NCI-H2107 (cell line): ENCODE results near the gene FAM193A.
"Not testable (repeated sequence)": the region's sequence is repeated elsewhere in the genome, so short reads cannot be mapped to it uniquely, and the experiment has no call there.

ENCODE experiments used
- DNase-seq: peaks from one replicate; lab custom pipeline; 2025; lab: John Stamatoyannopoulos, UW

The FAM193A gene

GRCh38 chr4:2574009-2574408, 37.6 kb downstream of the FAM193A start:
- no peak for DNase-seq

- DNase-seq = no peak
Measured at GRCh38 chr4:2574863-2575262, 38.4 kb downstream of the FAM193A start.

- no peak for DNase-seq
Measured at GRCh38 chr4:2576290-2576689, 39.8 kb downstream of the FAM193A start.

- DNase-seq = no peak
Measured at GRCh38 chr4:2578106-2578505, 41.7 kb downstream of the FAM193A start.

GRCh38 chr4:2579910-2580309, 43.5 kb downstream of the FAM193A start:
- DNase-seq = no peak

GRCh38 chr4:2583092-2583491, 46.6 kb downstream of the FAM193A start:
- no peak for DNase-seq

- peak; percentile 26 for DNase-seq
Measured at GRCh38 chr4:2583517-2583916, 47.1 kb downstream of the FAM193A start.

GRCh38 chr4:2586502-2586901, 50.1 kb downstream of the FAM193A start:
- DNase-seq = no peak

- no peak for DNase-seq
Measured at GRCh38 chr4:2587213-2587823, 50.9 kb downstream of the FAM193A start.

GRCh38 chr4:2588259-2588658, 51.8 kb downstream of the FAM193A start:
- DNase-seq = no peak

GRCh38 chr4:2591189-2591588, 54.7 kb downstream of the FAM193A start:
- DNase-seq = no peak

- DNase-seq = not testable (repeated sequence)
Measured at GRCh38 chr4:2592014-2592413, 55.6 kb downstream of the FAM193A start.

GRCh38 chr4:2592572-2592971, 56.1 kb downstream of the FAM193A start:
- DNase-seq = no peak

- DNase-seq = no peak
Measured at GRCh38 chr4:2593003-2593402, 56.6 kb downstream of the FAM193A start.

- DNase-seq = no peak
Measured at GRCh38 chr4:2595436-2595835, 59.0 kb downstream of the FAM193A start.

- no peak for DNase-seq
Measured at GRCh38 chr4:2595952-2596552, 59.6 kb downstream of the FAM193A start.

GRCh38 chr4:2596611-2597010, 60.2 kb downstream of the FAM193A start:
- no peak for DNase-seq

- no peak for DNase-seq
Measured at GRCh38 chr4:2598511-2599303, 62.3 kb downstream of the FAM193A start.

GRCh38 chr4:2599304-2599654, 62.8 kb downstream of the FAM193A start:
- no peak for DNase-seq

- no peak for DNase-seq
Measured at GRCh38 chr4:2600878-2601277, 64.4 kb downstream of the FAM193A start.

- DNase-seq = no peak
Measured at GRCh38 chr4:2604614-2605013, 68.2 kb downstream of the FAM193A start.

- DNase-seq = no peak
Measured at GRCh38 chr4:2606960-2607506, 70.6 kb downstream of the FAM193A start.

GRCh38 chr4:2607822-2608221, 71.4 kb downstream of the FAM193A start:
- no peak for DNase-seq
